GM18858 (cell line): ENCODE data around the gene CLCN2.

Experiments used
- ATAC-seq: cut with Tn5 transposase; IDR thresholded peaks from one replicate; pipeline ENCODE4 v1.9.1; 2021; ENCODE audit not compliant: unreplicated experiment

CLCN2 gene

DNA sequence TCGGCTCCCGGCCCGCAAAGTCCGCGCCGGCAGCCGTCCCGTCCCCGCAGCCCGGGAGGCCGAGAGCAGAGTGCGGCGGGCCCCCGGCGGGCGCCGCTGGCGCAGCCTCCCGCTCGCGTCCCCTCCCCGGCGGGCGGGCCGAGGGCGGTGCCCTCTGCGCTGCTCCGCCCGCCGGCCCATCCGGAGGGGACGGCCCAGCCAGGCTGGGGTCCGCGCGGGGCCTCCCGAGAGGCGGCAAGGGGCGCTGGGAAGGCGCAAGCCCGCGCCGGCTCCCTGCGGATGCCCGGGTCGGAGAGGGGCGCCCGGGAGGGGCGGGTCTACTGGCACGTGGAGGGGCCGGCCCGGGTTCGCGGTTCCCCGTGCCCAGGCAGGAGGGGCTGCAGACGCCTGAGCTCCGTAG lies at the start of gene CLCN2, which contains the start of gene POLR2H:
Gene CLCN2 (minus strand): TSS at position 74 of the 400 bp plus-strand sequence. CDS start 126 bp downstream, outside the sequence.
Gene POLR2H (plus strand): TSS at position 179 of the 400 bp plus-strand sequence. CDS start 1,783 bp downstream, outside the sequence.
- ATAC-seq, result no peak

DNA sequence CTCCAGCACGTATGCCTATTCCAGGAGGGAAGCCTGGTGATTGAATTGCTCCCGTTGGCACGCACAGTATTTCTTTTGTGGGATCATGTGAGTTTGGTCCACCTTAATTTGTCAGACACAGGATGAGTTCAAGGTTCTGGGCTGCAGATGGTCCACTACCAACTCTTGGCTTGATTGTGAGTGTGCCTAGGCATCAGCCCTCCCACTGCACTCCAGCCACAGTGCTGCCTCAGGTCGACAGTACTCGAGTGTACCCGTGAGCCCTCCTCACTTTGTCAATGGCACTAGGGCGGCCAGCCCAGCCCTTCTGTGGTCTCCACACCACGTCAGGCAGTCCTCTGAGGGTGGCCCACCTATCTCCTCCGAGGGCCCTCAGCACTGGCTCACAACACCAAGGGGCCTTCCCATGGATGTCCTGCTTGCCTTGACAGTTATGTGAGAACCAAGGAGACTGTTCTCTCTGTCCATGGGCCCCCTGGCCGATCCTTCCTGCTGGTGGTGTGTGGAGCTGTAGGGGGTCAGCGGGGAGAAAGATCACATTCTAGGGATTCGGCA lies 48.6 kb upstream of the CLCN2 start:
- ATAC-seq, result no peak

- no peak for ATAC-seq
These were observed 48.0 kb upstream of the CLCN2 start for GRCh38 chr3:184409331-184409926.

DNA sequence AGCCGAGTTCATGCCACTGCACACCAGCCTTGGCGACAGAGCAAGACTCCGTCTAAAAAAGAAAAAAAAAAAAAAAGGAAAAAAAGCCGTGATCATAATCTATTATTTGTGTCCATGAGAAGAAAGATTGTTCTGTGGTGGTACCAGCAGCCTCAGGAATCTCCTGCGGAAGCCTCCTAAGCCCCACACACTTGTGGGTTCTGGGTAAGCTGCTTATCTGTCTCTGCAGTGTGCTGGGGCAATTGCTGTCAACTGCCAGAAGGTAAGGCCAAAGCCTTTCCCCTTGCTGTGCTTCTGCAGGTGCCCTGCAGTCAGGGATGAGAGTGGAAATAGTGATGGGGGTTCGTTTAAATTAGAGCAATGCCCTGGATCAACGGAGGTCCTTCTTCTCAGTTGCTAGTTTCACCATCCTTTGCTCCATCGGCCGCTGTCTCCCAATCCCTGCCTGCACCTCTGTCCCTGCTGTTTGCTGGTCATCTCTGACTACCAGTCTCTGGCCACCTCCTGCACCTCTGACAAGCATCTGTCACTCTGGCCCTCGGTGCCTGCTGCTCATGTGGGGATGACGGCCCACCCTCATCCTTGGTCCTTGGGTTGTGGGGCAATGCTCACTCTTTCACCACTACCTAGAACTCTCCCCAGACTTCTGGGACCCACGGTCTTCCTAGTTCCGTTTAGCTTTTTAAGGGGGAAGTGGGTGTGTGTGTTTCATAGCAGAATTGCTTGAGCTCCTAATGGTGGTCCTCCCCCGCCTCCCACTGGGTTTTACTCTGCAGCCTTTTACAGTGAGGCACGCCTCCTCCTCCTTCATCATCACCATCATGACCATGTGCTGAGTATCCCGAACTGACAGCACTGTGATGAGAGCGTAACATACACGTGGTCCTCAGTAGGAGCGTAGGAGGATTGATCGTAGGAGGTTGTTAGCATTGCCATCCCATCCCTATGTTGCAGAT lies 43.9 kb upstream of the CLCN2 start:
- no peak for ATAC-seq

GRCh38 chr3:184399410-184399809 lies 38.0 kb upstream of the CLCN2 start:
- no peak for ATAC-seq

DNA sequence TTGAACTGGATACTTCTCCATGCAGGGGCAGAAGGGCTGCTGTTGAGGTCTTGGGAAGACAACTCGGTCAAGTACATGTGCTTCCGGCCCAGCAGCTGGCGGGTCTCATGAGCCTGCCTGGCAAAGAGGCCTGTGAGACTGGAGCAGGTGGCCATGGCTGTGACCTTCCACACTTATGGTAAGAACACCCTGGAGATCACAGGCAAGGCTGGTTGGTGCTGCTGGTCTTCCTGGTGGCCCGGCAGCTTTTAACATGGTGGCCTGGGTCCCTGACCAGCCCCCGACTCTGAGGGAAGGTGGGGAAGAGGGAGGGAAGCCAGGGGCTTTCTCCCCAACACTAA lies 33.9 kb upstream of the CLCN2 start:
- no peak for ATAC-seq

DNA sequence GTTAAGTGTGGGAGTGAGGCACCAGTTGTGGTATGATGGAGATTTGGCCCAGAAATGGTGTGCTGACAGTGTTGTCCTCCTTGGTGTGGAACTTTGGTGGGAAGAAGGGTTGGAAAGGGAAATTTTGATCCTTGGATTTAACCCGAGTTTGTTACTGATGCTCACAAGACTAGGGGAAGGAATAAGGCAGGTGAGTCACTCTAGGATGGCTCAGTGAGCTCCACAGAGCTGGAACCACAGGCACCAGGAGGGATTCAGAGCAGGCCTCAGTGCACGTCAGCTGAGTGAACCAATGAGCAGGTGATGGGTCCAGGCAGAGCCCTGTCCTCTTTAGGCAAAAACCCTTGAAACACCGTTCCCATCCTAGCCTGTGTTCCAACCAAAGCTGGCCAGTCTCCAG lies 29.9 kb upstream of the CLCN2 start:
- ATAC-seq, result no peak

DNA sequence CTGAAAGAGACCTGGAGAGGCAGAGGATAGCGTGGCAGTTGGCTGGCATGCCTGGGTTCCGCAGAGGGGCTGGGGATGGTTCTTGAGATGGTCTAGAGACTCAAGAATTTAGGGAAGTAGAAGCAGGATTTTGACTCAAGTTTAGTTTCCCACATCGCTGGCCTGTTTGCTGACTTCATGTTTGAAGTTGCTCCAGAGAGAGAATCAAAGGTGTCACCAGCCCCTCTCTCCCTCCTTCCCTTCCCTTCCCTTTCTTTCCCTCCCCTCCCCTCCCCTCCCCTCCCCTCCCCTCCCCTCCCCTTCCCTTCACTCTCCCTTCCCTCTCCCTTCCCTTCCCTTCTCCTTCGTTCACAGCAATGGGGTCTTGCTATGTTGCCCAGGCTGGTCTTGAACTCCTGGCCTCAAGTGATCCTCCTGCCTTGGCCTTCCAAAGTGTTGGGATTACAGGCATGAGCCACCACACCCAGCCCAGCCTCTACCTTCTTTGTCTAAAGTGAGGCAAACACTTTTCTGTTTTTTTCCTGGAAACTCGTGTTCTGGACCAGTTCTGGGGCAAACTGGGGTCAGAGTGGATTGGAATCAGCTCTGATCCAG lies 28.6 kb upstream of the CLCN2 start:
- no peak for ATAC-seq

GRCh38 chr3:184389384-184389783 lies 28.0 kb upstream of the CLCN2 start:
- no peak for ATAC-seq

DNA sequence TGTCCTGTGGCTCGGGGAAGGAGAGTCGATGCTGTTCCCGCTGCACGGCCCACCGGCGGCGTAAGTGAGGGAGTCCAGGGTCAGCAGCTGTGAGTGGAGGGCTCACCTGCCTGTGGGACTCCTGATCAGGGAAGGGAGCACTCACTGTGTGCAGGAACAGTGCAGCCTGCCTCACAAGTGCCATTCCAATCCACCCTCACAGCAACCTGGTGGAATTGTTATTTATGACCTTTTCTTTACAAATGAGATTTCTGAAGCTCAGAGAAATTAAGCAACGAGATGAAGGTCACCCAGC lies 27.5 kb upstream of the CLCN2 start:
- no peak for ATAC-seq

GRCh38 chr3:184388164-184388935 lies 26.9 kb upstream of the CLCN2 start:
- no peak for ATAC-seq

- no peak for ATAC-seq
These were observed 25.8 kb upstream of the CLCN2 start for GRCh38 chr3:184387174-184387714.

DNA sequence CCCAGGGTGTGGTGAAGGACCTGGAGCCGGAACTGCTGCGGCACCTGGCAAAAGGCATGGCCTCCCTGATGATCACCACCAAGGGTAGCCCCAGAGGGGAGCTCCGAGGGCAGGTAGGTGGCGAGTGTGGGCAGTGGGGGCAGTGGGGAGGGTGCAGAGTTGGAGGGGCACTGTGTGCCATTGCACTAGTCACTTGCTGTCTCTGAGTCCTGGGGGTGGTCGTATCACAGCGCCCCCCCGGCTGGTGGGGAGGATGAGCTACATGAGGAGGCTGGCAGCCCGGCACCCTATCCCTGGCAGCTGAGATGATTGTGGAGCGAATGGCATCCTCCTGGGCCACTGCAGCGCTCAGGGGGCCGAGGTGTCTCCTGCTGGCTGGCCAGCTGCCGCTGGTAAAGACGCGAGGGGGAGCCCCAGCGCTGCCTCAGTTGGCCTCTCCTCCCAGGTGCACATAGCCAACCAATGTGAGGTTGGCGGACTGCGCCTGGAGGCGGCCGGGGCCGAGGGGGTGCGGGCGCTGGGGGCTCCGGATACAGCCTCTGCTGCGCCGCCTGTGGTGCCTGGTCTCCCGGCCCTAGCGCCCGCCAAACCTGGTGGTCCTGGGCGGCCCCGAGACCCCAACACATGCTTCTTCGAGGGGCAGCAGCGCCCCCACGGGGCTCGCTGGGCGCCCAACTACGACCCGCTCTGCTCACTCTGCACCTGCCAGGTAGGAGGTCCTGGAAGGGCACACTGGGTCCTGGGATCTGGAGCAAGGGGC lies 24.8 kb upstream of the CLCN2 start:
- no peak for ATAC-seq

DNA sequence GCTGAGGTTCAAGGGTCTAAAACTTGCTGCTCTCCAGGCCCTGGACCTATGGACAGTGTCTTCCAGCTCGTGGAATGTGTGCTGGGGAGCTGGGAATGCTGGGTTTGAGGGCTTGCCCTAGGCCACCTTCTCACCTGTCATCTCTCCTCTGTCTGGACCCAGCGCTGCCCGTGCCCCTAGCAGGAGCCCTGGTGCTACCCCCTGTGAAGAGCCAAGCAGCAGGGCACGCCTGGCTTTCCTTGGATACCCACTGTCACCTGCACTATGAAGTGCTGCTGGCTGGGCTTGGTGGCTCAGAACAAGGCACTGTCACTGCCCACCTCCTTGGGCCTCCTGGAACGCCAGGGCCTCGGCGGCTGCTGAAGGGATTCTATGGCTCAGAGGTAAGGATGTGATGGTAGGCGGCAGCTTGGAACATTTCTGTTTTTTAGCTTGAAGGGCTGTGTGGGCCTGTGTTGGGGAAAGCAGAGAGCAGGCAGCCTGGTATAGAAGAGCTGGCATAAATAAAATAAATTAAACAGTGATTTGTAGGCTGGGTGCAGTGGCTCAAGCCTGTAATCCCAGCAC lies 23.5 kb upstream of the CLCN2 start:
- no peak for ATAC-seq

- no peak for ATAC-seq
These were observed 22.9 kb upstream of the CLCN2 start for GRCh38 chr3:184384342-184384741.

- ATAC-seq, result no peak
These were observed 21.8 kb upstream of the CLCN2 start for GRCh38 chr3:184383033-184383740.

DNA sequence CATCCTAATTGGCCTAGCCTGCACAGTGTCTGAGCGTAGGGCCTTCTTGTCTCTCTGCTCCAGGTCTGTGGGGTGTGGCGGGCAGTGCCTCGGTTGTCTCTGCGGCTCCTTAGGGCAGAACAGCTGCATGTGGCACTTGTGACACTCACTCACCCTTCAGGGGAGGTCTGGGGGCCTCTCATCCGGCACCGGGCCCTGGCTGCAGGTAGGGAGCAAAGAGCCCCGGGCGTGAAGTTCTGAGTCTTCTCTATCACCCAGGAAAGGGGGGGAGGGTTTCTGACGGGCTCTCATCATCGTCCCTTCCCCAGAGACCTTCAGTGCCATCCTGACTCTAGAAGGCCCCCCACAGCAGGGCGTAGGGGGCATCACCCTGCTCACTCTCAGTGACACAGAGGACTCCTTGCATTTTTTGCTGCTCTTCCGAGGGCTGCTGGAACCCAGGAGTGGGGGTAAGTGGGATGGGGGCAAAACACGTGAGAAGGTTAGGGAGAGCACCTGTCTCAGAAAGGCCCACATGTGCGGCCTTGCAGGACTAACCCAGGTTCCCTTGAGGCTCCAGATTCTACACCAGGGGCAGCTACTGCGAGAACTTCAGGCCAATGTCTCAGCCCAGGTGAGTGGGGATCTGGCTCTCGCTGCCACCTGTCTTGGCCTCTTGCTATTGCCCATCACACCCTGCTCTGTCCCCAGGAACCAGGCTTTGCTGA lies 21.1 kb upstream of the CLCN2 start:
- ATAC-seq, result no peak
